Measurements from ENCODE around the gene GEN1.

GEN1 gene

GRCh38 chr2:17752246-17752645 is 1.7 kb upstream of the GEN1 start:
- no peak overlapping the region for H3K27ac ChIP-seq
- no peak for DNase-seq (ENCODE audit: low read depth, low spot score)

DNA sequence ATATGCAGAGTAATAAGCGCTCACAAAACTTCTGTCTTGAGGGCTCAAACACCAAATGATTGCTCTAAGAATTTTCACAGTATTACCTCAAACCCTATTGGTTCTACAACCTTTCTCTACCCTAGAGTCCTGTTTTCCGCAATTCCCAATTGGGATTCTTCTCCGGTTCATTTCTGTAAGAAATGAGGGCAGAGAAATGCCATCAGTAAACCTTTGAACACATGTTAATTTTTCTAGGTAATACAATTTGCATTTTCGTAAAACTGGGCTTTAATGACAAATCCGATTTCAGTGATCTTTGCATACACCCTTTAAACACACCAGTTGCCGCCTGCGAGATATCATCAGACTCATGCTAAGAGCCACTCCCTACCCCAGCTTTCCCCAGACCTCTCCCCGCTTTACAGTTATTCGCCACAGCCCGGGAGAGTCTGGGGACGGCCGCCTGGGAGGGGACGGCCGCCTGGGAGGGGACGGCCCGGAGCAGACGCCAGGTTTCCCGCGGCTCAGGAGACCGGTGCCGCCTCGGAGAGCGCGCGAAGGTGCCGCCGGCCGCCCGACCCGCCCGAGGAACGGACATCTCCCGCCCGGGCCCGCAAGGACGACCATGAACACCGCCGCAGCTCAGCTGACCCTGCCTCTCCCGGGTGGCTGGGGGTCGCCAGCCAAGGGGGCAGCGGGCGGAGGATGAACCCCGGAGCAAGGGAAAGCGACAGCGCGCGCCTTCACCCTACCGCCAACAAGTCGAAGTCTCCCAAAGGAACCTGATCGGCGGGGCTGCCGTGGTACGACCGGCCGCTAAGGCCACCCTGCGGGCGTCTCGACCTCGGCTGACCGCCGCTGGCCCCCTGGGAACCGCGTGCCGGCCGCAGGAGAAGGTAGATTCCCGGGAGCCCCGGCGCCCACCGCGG is 791 bp upstream of the GEN1 start:
- H3K27ac ChIP-seq: peak overlapping the region; percentile 95
- DNase-seq (ENCODE audit: low read depth, low spot score): no peak

DNA sequence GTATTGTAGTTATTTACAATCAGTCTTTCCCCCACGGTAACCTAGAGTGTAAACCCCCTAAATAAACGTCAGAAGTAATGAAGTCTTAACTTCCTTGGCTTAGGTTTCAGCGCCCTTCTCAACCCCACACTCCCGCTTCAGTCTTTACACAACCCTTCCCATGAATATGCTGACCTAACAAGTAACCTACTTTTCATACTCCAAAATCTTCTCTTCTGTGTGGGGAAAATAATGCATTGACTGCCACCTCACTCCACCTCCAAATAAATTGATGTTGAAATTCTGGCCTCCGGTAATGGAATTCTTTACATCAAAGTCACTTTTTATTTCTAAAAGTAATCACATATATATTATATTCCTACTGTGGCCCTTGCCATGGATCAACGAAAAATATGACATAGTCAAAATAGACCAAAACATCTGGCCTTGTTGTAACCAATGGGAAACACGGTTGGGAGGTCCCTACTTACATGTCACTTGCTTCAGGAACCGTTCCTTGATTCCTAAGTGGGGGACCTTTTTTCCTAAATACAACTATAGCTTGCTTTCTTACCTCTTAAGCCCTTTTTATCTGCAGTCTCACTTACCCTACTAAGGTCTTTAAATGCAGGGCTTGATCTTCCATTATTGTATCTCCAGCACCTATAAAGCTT is 961 bp downstream of the GEN1 start:
- H3K27ac ChIP-seq: peak overlapping the region; percentile 95
- no peak for DNase-seq (ENCODE audit: low read depth, low spot score)

DNA sequence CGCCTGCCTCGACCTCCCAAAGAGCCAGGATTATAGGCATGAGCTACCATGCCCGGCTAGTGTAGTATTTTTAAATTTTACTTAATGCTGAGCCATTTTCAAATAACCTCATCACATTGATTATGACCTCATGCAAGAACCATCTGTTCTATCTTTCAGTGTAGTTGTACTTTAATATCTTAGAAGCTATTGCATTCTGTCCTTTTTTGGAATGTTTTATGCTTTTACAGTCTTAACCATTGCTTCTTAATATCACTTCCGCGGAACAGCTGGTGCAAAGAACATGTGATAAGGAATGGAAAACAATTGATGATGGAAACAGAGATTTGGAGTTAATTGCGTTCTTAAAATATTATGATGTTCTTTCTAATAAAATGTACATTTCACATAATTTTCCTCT is 2.7 kb downstream of the GEN1 start:
- DNase-seq (ENCODE audit: low read depth, low spot score): no peak
- H3K27ac ChIP-seq: no peak overlapping the region

DNA sequence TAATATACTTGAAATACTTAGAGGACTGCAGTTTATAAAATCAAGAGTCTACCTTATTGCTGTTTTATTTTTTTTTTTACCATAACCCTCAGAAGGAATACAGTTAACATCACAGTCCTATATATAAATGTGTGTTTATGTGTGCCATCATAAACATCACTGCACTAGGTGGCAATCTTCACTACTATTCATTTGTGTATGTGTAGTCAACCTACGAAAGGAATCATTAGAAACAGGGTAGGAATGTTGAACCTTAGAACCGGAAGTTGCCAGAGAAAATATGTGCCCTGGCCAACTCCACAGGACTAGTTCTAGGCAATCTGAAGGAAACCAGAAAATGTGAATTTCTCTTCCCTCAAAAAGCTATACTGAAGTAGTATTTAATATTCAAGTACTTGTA is 3.4 kb downstream of the GEN1 start:
- no peak for DNase-seq (ENCODE audit: low read depth, low spot score)

DNA sequence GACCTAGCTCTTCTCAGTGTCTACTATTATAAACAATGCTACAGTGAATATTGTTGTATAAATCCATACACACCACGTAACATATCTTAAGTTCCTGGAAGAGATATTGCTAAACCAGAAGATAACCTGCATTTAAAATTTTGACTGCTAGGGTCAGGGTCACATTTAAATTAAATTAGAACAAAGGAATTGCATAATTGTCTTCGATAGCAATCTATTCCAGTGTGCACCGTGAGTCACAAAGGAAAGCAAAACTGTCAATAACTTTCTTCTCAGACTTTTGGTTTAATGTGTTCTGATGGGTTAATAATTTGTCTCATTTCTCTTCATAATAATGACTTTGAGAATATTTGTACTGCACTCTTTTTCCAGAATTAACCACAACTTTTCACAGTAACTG is 4.2 kb downstream of the GEN1 start:
- no peak for DNase-seq (ENCODE audit: low read depth, low spot score)
- H3K27ac ChIP-seq: peak overlapping the region; percentile 8

More for the DNA sequence above, 3.4 kb downstream of the GEN1 start:
- H3K27ac ChIP-seq: peak overlapping the region; percentile 8

DNA sequence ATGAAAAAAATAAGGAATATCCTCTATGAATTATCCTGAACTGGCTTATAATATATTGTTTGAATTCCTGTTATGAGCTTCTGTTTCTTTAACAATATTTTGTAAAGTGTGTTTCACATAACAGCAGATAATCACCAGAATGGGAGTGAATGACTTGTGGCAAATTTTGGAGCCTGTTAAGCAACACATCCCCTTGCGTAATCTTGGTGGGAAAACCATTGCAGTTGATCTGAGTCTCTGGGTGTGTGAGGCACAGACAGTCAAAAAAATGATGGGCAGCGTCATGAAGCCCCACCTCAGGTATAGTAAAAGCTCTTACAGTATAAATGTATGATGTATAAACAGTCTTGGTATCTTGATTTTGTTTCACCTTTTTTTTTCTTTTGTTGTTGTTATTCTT is 5.9 kb downstream of the GEN1 start:
- no peak for DNase-seq (ENCODE audit: low read depth, low spot score)

DNA sequence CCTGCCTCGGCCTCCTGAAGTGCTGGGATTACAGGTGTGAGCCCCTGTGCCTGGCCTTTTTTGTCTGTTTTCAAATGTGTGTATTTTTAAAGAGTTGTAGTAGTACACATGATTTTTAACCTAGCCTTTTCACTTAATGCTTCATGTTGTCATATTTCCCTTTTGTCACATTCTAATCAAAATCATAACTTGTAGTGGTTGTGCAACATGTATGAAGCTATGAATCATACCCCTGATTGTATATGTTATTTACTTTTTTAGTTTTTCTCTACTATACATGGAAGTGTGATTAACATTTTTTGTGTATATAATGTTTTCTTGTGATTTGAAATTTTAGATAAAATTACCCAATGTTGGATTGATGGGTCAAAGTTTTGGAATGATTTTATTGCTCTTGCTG is 8.5 kb downstream of the GEN1 start:
- H3K27ac ChIP-seq: no peak overlapping the region
- DNase-seq (ENCODE audit: low read depth, low spot score): no peak

More for the DNA sequence above, 5.9 kb downstream of the GEN1 start:
- no peak overlapping the region for H3K27ac ChIP-seq

DNA sequence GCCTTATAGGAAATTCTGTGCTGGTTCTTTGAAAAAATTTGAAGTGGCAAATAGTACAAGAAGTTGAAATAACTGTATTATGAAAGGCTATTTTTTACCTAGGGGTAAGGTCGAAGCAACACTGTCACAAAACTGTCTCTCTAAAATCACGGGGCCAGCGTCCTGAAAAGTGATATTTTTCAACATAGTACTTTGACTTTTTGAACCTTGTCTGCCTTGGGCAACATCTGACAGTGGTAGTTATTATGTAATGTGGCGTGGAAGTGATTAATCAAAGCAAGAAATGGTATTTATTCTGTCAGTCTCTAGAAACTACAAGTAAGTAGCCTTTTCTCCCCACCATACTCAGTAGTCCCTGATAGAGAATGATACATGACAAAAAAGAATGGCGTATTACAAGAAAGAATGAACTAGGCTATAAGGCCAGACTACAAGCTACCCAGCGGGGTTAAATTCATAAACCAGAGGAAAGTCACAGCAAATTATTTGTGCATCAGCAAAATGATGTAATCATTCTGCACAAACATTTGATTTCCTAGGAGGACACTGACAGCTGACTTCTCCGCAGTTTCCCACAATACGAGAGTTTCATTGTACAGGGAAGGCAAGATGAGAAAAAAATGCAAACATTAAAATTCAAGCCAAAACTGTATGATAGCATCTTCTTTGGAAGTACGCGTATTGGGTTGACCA is 9.8 kb downstream of the GEN1 start:
- no peak overlapping the region for H3K27ac ChIP-seq
- no peak for DNase-seq (ENCODE audit: low read depth, low spot score)

DNA sequence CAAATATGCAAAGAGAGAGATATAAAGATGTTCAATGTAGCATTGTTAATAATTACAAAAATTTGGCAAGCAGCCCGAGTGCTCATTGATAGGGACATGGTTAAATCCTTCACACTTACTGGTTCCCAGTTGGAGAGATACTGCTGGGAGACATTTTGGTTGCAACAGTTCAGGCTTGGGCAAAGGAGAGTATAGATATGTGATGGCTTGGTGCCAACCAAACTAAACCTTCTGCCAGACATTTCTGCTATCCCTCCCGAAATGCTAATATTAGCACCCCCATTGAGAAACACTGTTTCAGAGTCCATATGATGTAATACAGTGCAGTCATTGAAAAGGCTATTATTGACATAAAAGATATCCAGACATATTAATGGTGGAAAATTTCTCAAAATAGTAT is 11.5 kb downstream of the GEN1 start:
- DNase-seq (ENCODE audit: low read depth, low spot score): no peak
- H3K27ac ChIP-seq: no peak overlapping the region

DNA sequence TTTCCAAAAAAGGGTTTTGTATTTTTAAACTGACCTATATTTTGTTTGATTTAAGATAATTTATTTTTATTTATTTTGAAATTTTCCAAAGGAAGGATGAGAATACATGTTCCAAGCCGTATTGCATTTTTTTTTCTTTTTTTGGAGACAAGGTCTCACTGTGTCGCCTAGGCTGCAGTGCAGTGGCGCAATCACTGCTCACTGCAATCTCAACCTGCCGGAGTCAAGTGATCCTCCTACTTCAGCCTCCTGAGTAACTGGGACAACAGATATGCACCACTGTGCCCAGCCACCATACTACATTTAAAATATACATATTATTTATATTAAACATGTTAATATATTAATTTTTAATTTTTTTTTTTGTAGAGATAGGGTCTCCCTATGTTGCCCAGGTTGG is 15.0 kb downstream of the GEN1 start:
- no peak for DNase-seq (ENCODE audit: low read depth, low spot score)
- no peak overlapping the region for H3K27ac ChIP-seq

GRCh38 chr2:17771956-17772355 is 18.0 kb downstream of the GEN1 start:
- H3K27ac ChIP-seq: no peak overlapping the region
- no peak for DNase-seq (ENCODE audit: low read depth, low spot score)

- no peak overlapping the region for H3K27ac ChIP-seq
These were observed 18.6 kb downstream of the GEN1 start for GRCh38 chr2:17772532-17772931.

GRCh38 chr2:17780546-17780945 is 26.6 kb downstream of the GEN1 start:
- no peak for DNase-seq (ENCODE audit: low read depth, low spot score)
- no peak overlapping the region for H3K27ac ChIP-seq

More at GRCh38 chr2:17772532-17772931, 18.6 kb downstream of the GEN1 start:
- DNase-seq (ENCODE audit: low read depth, low spot score): no peak

DNA sequence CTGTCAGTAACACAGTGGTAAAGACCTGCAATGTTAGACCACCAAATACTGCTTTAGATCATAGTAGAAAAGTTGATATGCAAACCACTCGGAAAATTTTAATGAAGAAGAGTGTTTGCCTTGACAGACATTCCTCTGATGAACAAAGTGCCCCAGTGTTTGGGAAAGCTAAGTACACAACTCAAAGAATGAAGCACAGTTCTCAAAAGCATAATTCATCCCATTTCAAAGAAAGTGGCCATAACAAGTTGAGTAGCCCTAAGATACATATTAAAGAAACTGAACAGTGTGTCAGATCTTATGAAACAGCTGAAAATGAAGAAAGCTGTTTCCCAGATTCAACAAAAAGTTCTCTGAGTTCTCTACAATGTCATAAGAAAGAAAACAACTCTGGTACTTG is 27.5 kb downstream of the GEN1 start:
- no peak for DNase-seq (ENCODE audit: low read depth, low spot score)
- H3K27ac ChIP-seq: no peak overlapping the region

- DNase-seq (ENCODE audit: low read depth, low spot score): no peak
- H3K27ac ChIP-seq: no peak overlapping the region
These were observed 32.8 kb downstream of the GEN1 start for GRCh38 chr2:17786727-17787126.

- no peak for DNase-seq (ENCODE audit: low read depth, low spot score)
- no peak overlapping the region for H3K27ac ChIP-seq
These were observed 34.8 kb downstream of the GEN1 start for GRCh38 chr2:17788773-17789172.

GRCh38 chr2:17790536-17790935 is 36.6 kb downstream of the GEN1 start:
- no peak overlapping the region for H3K27ac ChIP-seq
- DNase-seq (ENCODE audit: low read depth, low spot score): no peak

GRCh38 chr2:17791121-17791816 is 37.3 kb downstream of the GEN1 start:
- no peak overlapping the region for H3K27ac ChIP-seq
- DNase-seq (ENCODE audit: low read depth, low spot score): no peak

DNA sequence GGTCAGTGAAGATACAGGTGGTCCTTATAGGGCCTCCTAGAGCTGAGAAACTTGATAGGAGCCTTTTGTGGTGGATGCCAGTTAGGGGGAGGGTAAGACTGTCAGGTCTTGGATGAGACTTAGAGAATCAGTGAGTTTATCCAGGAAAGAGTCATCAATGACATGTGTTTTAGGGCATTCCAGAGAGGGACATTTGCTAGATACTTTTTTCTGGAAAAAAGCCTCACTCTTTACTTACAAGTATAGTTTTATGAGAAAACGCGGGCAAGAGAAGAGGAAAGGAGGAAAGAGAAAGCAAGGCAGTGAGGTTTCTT is 37.8 kb downstream of the GEN1 start:
- no peak overlapping the region for H3K27ac ChIP-seq
- no peak for DNase-seq (ENCODE audit: low read depth, low spot score)

DNA sequence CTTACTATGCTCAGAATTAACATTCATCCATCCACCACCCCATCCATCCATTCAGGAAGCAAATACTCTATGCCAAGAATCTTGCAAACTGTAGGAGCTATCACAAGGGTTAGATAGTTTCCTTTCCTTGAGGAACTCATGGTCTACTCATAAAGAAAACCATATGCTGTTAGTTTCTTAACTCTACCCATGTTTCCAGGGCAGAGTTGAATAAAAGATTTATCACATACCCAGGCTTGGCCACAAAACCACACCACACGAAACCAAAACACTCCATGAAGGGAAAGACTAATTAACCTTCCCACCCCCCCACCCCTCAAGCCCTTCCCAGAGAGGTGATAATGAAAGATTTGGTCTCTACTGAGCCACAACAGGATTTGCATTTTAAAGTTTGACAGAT is 38.6 kb downstream of the GEN1 start:
- no peak for DNase-seq (ENCODE audit: low read depth, low spot score)
- H3K27ac ChIP-seq: no peak overlapping the region

Data from epithelial cell of prostate (primary cell).